Measurements from ENCODE around the gene CAMSAP2.

The CAMSAP2 gene

GRCh38 chr1:200849430-200849829 lies 110.7 kb downstream of the CAMSAP2 start:
- DNase-seq = no peak

DNA sequence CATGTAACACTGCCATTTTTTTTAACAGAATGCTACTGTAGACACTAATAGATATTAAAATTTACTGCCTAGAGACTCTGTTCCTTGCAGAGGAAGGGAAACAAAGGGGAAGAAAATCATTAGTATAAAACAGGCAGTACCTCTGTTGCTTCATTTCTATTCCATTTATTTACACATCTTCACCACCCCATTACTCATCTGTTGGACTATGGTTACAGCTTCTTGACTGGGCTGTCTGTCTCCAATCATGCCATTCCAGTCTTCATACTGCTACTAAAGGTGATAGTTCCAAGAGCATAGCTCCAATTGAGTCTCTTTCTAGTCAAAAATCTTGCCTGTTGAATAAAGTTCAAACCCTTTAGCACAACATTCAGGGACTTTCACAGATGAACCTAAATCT lies 111.9 kb downstream of the CAMSAP2 start:
- DNase-seq = no peak

- no peak for DNase-seq
Observed at GRCh38 chr1:200856716-200857357, 118.1 kb downstream of the CAMSAP2 start.

GRCh38 chr1:200857804-200858203 lies 119.1 kb downstream of the CAMSAP2 start:
- no peak for DNase-seq

- no peak for DNase-seq
Observed at GRCh38 chr1:200861937-200862647, 123.4 kb downstream of the CAMSAP2 start.

GRCh38 chr1:200862713-200863415 lies 124.2 kb downstream of the CAMSAP2 start:
- no peak for DNase-seq

DNA sequence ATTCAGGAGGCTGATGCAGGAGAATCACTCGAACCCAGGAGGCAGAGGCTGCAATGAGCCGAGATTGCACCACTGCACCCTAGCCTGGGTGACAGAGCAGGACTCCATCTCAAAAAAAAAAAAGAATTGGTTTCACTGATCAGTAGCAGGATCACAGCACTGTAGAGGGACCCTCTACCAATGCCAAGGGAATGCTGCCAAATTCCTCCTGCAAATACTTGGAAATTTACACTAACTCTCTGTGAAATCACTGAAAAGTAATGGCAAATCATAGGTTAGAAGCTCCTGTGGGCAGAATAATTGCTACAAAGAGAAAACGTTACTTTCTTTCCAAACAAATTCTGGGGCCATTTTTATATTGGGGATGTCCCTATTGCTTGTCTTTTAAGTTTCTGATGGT lies 127.4 kb downstream of the CAMSAP2 start:
- no peak for DNase-seq

DNA sequence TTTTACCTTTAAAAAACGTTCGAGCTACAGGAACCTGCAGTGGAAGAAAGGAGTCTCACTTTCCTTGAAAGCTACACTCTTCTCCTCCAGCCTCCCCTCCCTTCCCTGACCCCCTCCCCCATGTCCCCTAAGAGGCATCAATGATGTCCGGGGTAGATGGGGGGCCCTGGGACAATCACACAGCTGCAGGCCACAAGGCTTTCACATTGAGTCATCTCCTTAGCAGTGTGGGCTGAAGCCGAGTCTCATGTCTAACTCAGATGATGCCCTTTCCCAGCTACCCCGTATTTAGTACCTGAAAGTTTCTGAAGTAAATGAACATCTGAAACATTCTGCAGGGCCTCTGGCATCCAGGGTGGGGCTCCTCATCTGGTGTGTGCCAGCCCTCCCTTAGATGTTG lies 127.8 kb downstream of the CAMSAP2 start:
- no peak for DNase-seq

DNA sequence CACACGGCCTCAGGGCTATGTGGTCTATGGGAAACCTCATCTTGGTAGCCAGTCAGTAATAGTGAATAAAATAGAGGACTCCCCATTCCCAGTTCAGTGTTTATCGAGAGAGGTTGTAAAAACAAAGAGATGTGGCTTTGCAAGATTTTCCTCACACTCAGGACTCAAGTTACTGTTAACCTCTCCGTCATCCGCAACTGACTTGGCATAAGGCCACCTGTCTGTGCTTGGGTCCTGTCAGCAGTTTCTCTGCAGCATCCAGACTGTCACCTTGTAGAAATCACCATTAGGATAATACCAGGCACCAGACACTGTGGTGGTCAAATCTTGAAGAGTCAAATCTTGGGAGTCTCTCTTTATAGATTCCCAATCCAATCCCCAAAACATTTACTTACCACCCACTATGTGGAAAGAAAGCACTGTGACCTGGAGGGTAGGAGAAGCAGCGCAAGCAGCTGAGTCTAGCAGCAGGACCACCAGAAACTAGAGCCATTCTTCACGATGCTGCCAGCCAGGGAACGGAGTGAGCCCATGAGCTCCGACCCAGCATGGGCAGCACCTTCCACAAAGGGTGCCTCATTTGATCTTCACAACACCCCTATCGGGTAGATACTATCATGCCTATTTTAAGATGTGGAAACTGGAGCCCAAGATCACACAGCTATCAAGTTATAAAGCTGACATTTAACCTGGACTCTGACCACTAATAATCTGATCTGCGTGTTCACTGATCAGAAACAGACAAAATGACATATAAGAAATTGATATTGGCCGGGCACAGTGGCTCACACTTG lies 128.5 kb downstream of the CAMSAP2 start:
- no peak for DNase-seq

DNA sequence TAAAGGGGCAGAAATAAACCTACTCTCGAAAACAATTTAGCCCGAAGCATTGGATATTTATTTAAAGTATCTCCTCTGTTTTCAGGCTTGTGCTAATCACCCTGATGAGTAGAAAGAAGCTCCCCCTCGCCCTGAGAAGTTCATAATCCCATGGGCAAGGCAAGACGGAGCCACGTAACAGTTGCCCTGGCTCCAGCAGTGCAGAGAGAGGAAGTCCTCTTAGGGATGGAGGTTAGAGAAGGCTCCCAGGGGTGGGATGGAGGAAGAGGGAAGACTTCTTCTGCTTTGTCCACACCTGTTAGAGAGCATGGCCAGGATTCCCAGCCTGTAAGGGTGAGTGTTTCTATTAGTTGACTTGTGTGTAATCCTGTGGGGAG lies 130.7 kb downstream of the CAMSAP2 start:
- DNase-seq = no peak

DNA sequence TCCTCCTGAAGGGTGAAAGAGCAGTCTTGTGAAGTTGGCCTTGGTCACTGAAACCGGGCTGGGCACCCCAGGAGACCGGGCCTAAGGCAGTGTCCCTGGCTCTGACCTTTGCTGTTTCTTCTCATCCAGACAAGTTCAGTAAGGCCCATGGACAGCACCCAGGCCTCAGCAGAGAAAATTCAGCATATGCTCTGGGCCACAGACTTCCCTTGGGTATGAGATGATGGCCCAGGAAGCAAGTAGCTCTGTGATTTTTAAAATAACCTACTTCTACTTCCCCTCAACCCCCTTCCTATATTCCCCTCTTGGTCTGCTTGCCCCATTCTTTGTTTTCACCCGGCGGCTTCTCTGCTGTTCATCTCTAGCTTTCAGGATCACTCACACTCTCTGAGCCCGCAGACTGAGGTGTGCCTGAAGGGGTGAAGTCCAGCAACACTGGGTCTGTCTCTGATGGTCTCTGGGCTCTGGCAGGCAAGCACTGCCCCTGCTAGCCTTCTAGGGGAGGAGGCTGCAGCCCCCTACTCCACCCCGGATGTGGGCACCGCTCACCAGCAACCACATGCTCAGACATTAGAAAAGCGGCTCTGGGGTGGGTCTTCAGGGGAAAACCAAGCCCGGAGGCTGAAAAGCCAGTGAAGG lies 131.2 kb downstream of the CAMSAP2 start:
- DNase-seq = no peak

DNA sequence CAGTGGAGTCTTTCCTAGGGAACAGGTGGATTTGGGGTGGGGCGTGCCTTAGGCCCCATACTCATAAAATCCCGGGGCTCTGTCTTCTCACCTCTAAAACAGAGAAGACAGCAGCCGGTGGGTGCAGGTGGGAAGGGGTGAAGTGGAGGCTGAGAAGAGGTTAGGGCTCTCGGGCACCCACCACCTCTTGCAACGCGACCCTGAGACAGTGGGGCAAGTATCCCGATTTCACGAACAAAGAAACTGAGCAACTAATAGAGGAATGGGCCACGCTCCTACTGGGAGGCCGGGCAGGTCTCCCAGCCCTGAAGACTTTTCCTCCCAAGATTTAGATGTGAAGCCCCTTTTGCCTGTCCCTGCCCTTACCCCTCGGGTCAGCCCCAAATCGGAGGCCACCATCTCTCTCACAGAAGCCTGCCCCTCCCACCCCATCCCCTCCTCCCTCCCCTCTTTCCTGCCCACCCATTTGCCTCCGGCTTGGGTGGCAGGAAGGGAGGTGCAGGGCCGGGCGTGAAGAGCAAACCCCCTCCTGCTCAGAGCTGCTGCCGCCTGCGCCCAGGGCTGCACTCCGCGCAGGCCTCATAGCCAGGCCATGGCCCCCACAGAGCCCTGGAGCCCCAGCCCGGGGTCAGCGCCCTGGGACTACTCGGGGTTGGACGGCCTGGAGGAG lies 133.9 kb downstream of the CAMSAP2 start, which contains the start of gene GPR25:
Gene GPR25, plus strand, starts transcription at position 536 of the 670 bp plus-strand sequence. Its CDS starts 57 bp downstream, at position 593.
- no peak for DNase-seq

DNA sequence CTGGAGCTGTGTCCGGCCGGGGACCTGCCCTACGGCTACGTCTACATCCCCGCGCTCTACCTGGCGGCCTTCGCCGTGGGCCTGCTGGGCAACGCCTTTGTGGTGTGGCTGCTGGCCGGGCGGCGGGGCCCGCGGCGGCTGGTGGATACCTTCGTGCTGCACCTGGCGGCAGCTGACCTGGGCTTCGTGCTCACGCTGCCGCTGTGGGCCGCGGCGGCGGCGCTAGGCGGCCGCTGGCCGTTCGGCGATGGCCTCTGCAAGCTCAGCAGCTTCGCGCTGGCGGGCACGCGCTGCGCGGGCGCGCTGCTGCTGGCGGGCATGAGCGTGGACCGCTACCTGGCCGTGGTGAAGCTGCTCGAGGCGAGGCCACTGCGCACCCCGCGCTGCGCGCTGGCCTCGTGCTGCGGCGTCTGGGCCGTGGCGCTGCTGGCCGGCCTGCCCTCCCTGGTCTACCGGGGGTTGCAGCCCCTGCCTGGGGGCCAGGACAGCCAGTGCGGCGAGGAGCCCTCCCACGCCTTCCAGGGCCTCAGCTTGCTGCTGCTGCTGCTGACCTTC lies 134.5 kb downstream of the CAMSAP2 start:
- DNase-seq = no peak

DNA sequence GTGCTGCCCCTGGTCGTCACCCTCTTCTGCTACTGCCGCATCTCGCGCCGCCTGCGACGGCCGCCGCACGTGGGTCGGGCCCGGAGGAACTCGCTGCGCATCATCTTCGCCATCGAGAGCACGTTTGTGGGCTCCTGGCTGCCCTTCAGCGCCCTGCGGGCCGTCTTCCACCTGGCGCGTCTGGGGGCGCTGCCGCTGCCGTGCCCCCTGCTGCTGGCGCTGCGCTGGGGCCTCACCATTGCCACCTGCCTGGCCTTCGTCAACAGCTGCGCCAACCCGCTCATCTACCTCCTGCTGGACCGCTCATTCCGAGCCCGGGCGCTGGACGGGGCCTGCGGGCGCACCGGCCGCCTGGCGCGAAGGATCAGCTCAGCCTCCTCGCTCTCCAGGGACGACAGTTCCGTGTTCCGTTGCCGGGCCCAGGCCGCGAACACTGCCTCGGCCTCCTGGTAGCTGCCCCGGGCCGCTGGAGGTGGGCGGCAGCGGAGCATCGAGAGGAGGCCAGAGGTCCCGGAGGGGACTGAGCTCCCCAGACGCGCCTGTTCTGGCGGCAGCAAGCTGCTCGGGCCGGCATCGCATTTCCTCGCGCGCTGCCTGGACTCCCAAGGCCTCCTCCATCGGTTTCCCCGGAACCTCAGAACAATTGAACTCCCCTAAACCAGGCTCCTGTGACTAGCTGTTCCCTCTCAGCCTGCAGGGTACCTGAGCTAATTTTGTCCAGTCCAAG lies 135.1 kb downstream of the CAMSAP2 start:
- DNase-seq = no peak

- DNase-seq = no peak
Observed at GRCh38 chr1:200874694-200875093, 136.0 kb downstream of the CAMSAP2 start.

DNA sequence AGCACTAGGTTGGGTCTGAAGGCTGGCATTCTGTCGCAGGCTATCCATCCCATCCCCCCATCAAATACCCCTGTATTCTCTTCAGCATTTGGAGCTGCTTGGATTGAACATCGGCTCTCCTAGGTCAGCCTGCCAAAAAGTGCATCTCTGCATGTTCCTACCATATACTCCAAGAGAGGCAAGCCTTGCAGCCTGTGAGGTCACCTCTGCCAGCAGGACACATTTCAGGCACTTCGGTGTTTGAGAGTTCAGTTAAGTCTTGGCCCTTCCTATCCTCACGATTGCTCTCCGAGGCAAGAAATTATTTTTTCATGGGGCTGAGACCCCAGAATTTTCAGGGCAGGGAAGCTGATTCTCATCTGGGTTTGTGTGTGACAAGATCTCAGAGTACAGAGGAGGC lies 136.7 kb downstream of the CAMSAP2 start:
- no peak for DNase-seq

GRCh38 chr1:200877010-200877409 lies 138.3 kb downstream of the CAMSAP2 start:
- DNase-seq = no peak

DNA sequence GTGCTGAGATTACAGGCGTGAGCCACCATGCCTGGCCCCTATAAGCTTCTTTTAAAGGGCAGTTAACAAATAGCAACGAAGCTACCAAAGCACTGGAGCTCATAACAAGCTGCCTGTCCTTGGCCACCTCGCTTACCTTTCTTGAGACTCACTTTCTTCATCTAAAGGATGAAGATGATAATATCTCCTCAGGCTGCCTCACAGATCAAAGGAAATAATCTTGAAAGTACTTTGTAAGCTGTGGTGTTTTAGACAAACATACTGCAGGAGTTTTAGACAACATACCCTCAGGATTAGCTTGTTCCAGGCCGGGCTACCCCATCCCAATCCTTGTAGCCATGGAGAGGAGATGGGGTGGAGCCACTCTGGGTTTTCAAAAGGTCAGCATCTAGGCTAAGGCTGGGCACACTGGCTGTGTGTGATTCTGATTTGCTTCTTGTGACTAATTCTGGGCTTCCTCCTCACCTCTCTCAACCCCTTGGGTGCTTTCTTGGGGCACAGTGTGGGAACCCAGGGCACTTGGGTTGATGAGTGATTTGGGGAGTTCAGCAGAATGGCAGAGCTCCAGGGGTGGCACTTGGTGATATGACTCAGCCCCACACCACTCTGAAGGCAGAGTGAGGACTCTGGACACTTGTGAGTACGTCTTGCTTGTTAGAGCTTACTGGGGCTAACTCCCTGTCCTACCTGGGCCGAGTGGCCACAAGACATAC lies 139.3 kb downstream of the CAMSAP2 start:
- no peak for DNase-seq

- DNase-seq = no peak
Observed at GRCh38 chr1:200880212-200880611, 141.5 kb downstream of the CAMSAP2 start.

DNA sequence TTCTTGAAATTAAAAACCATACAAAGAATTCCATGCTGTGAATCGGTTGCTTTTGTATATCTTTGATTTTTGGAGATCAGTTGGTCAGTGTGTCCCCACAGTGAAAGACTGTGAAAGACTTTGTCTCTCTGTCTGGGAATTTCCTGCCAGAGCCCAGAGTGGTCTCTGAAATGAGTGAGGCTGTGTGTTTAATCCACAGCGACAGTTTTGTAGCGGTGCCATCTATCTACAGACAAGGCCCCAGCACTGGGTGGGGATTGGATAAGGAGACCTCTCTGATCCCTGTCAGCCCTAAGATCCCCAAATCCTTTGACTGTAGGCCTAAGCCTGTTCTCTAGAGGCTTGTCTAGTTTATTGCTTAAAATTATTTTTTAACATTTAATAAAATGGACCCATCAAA lies 144.4 kb downstream of the CAMSAP2 start:
- DNase-seq = no peak
